Keratinocyte (primary cell): ENCODE results near the gene CPAMD8. TPM values are rescaled to one million over a fixed set of nuclear protein-coding genes. Genes with fewer than 3 reads are reported as not detected.
"Not testable (repeated sequence)": the region's sequence is repeated elsewhere in the genome, so short reads cannot be mapped to it uniquely, and the experiment has no call there.

Experiments
- DNase-seq: peaks from one replicate; pipeline ENCODE4 v3.0.0-alpha.2; 2011; ENCODE audit warnings: low read depth, missing footprints, low spot score
- FAIRE-seq: peaks from 2 replicates; lab custom pipeline; 2011; peaks lifted over from hg19 to GRCh38; lab: Jason Lieb, UNC
- H2AFZ ChIP-seq: 2 replicates; pipeline ENCODE4 v1.6.0; 2012; ENCODE audit warnings: low read length, control low read depth, inconsistent platforms; ENCODE audit not compliant: control insufficient read depth
- H3K27ac ChIP-seq: 2 replicates; pipeline ENCODE4 v1.5.1; 2011; ENCODE audit warnings: low read length; ENCODE audit not compliant: control insufficient read depth, insufficient read depth
- H3K27me3 ChIP-seq: 3 replicates; pipeline ENCODE4 v1.6.0; 2011; ENCODE audit warnings: low read length; ENCODE audit not compliant: control insufficient read depth, insufficient read depth; ENCODE audit errors: extremely low read depth
- H3K36me3 ChIP-seq, 2 experiments: 2 replicates in 1 of 2; 3 replicates in 1 of 2; pipeline ENCODE4 v1.5.1; 2011; ENCODE audit warnings: low read length in 2 of 2, mild to moderate bottlenecking in 1 of 2; ENCODE audit not compliant: control insufficient read depth in 2 of 2, insufficient read depth in 2 of 2; ENCODE audit errors: extremely low read depth in 1 of 2
- H3K4me1 ChIP-seq: 3 replicates; pipeline ENCODE4 v1.5.1; 2011; ENCODE audit warnings: low read length; ENCODE audit not compliant: control insufficient read depth, insufficient read depth; ENCODE audit errors: extremely low read depth
- H3K4me2 ChIP-seq: 3 replicates; pipeline ENCODE4 v1.6.0; 2011; ENCODE audit warnings: low read depth, low read length; ENCODE audit not compliant: control insufficient read depth, insufficient read depth; ENCODE audit errors: extremely low read depth
- H3K4me3 ChIP-seq, 3 experiments: fragments of 200-600 bp in 1 of 3; sonication (generic) in 1 of 3; 2 replicates in 2 of 3; 3 replicates in 1 of 3; pipeline ENCODE4 v1.5.1; 2011 to 2016; ENCODE audit warnings: low read length in 3 of 3, mild to moderate bottlenecking in 3 of 3, control low read depth in 2 of 3, inconsistent platforms in 1 of 3, low read depth in 1 of 3, mixed read lengths in 1 of 3, mixed run types in 1 of 3, moderate library complexity in 1 of 3; ENCODE audit not compliant: control insufficient read depth in 2 of 3, insufficient read depth in 2 of 3; ENCODE audit errors: extremely low read depth in 1 of 3
- H3K79me2 ChIP-seq: 2 replicates; pipeline ENCODE4 v1.6.0; 2012; ENCODE audit warnings: low read length; ENCODE audit not compliant: control insufficient read depth, insufficient read depth
- H3K9ac ChIP-seq: 3 replicates; pipeline ENCODE4 v1.6.0; 2011; ENCODE audit warnings: low read length; ENCODE audit not compliant: control insufficient read depth, insufficient read depth; ENCODE audit errors: extremely low read depth
- H3K9me1 ChIP-seq: 3 replicates; pipeline ENCODE4 v1.6.0; 2011; ENCODE audit warnings: low read length; ENCODE audit not compliant: control insufficient read depth, insufficient read depth; ENCODE audit errors: extremely low read depth
- H3K9me3 ChIP-seq: 2 replicates; pipeline ENCODE4 v1.5.1; 2012; ENCODE audit warnings: low read depth, low read length; ENCODE audit not compliant: control insufficient read depth
- H4K20me1 ChIP-seq: 3 replicates; pipeline ENCODE4 v1.6.0; 2011; ENCODE audit warnings: low read length; ENCODE audit not compliant: control insufficient read depth, insufficient read depth; ENCODE audit errors: extremely low read depth
- CTCF ChIP-seq, 3 experiments: IDR thresholded peaks in 1 of 3; conservative IDR thresholded peaks in 1 of 3; optimal IDR thresholded peaks in 1 of 3; 2 replicates in 2 of 3; 3 replicates in 1 of 3; pipeline versions ENCODE3 to v1.5.1; 2011; ENCODE audit warnings: low read length in 3 of 3, mild to moderate bottlenecking in 3 of 3, moderate library complexity in 2 of 3, control low read depth in 1 of 3, inconsistent platforms in 1 of 3; ENCODE audit not compliant: insufficient read depth in 2 of 3; ENCODE audit errors: extremely low read depth in 1 of 3
- EZH2 ChIP-seq: IDR thresholded peaks from one replicate; pipeline ENCODE4 v1.6.1; 2012; ENCODE audit warnings: inconsistent platforms, mild to moderate bottlenecking, low read length, moderate library complexity
- dilution Hi-C: fragments of 300-500 bp; cut with MboI; formaldehyde crosslinking; loops from one replicate; pipeline ENCODE4 v1.7.0; 2020; ENCODE audit warnings: low sequenced_read_pairs; ENCODE audit not compliant: extremely low pct_ligation_motif_present
- polyA plus RNA-seq, 5 experiments: library from polyadenylated mRNA; depleted of rRNA in 3 of 5; stranded (reverse) in 3 of 5; stranded (forward) in 1 of 5; unstranded in 1 of 5; fragments of >200 nt; gene quantifications; 1 replicate in 1 of 5; 2 replicates in 3 of 5; 3 replicates in 1 of 5; pipeline versions ENCODE4 v1.2.1 to v1.2.3, GENCODE V29; 2011 to 2012; ENCODE audit warnings: missing spikeins in 2 of 5, low read depth in 1 of 5, low replicate concordance in 1 of 5

CPAMD8 gene
- polyA plus RNA-seq, 1 donor (not counting 4 experiments of a cell fraction or from before 2014, with no cell fraction given) = 0.38 TPM

- Histone ChIP-seq H3K4me1 (no peaks in the 10 kb centered on the region), H2AFZ (no peak overlapping the region), H3K9me3 (peaks cover 10% of the 10 kb centered on the region), H3K36me3 (no peaks in the 10 kb centered on the region), H4K20me1 (no peaks in the 10 kb centered on the region), H3K9ac (no peak overlapping the region), H3K79me2 (no peaks in the 10 kb centered on the region), H3K27me3 (no peaks in the 10 kb centered on the region), H3K27ac (no peak overlapping the region), H3K4me2 (no peak overlapping the region), H3K4me3 (no peak overlapping the region), H3K9me1 (no peaks in the 10 kb centered on the region)
- FAIRE-seq = no peak
- dilution Hi-C loops = no loop called here
- TF ChIP-seq CTCF (optimal IDR thresholded peaks at IDR 0.05 in 1 of 3, IDR thresholded peaks at IDR 0.05 in 1 of 3, conservative IDR thresholded peaks at IDR 0.05 in 1 of 3; ENCODE audit: extremely low read depth in 1 of 3, insufficient read depth in 2 of 3, low read length in 3 of 3) = no peak
- TF ChIP-seq EZH2 = no peak
- no peak for DNase-seq
These were observed 82.5 kb downstream of the CPAMD8 start for GRCh38 chr19:16943942-16944625.

GRCh38 chr19:16943090-16943489 lies 83.5 kb downstream of the CPAMD8 start:
- H3K79me2 ChIP-seq, H3K4me2 ChIP-seq, H3K9me3 ChIP-seq, H3K9me1 ChIP-seq, FAIRE-seq, H3K27ac ChIP-seq, H3K27me3 ChIP-seq, H3K4me3 ChIP-seq, H2AFZ ChIP-seq, H3K4me1 ChIP-seq, H3K36me3 ChIP-seq, DNase-seq, H3K9ac ChIP-seq, dilution Hi-C loops, H4K20me1 ChIP-seq: not testable (repeated sequence)

- Histone ChIP-seq H3K4me2 (no peak overlapping the region), H4K20me1 (no peaks in the 10 kb centered on the region), H3K9me3 (peaks cover 10% of the 10 kb centered on the region), H3K27me3 (no peaks in the 10 kb centered on the region), H3K79me2 (no peaks in the 10 kb centered on the region), H2AFZ (no peak overlapping the region), H3K4me3 (no peak overlapping the region), H3K27ac (no peak overlapping the region), H3K36me3 (no peaks in the 10 kb centered on the region), H3K9ac (no peak overlapping the region), H3K9me1 (no peaks in the 10 kb centered on the region), H3K4me1 (no peaks in the 10 kb centered on the region)
- dilution Hi-C loops = no loop called here
- DNase-seq (no peak), FAIRE-seq (no peak)
- TF ChIP-seq EZH2 = no peak
- TF ChIP-seq CTCF (optimal IDR thresholded peaks at IDR 0.05 in 1 of 3, IDR thresholded peaks at IDR 0.05 in 1 of 3, conservative IDR thresholded peaks at IDR 0.05 in 1 of 3; ENCODE audit: extremely low read depth in 1 of 3, insufficient read depth in 2 of 3, low read length in 3 of 3) = no peak
These were observed 84.0 kb downstream of the CPAMD8 start for GRCh38 chr19:16942583-16942982.
